Measurements from ENCODE around the gene FAM13B. TPM values are rescaled to one million over a fixed set of nuclear protein-coding genes. Genes with fewer than 3 reads are reported as not detected.
"Not testable (repeated sequence)": the region's sequence is repeated elsewhere in the genome, so short reads cannot be mapped to it uniquely, and the experiment has no call there.

FAM13B gene
- total and polyA plus RNA-seq, 2 experiments from 2014 or later, result 8.1 to 22.7 TPM

- no peaks in the 10 kb centered on the region for H3K4me1 ChIP-seq (ENCODE audit: insufficient read depth)
- no peaks in the 10 kb centered on the region for H3K27me3 ChIP-seq
- H3K36me3 ChIP-seq (replicated peaks; ENCODE audit: insufficient read depth, low read depth), result no peaks in the 10 kb centered on the region
- no peak for DNase-seq (ENCODE audit: low spot score)
- WGBS (ENCODE audit: low lambda C conversion rate, missing lambda C conversion rate), result 44% methylated on average over 3 of the region's 3 CpGs
- no peak overlapping the region for H3K4me2 ChIP-seq
- no peak overlapping the region for H3K27ac ChIP-seq
- H3K79me2 ChIP-seq, result no peaks in the 10 kb centered on the region
- H3K4me3 ChIP-seq, result no peak overlapping the region
- H2AFZ ChIP-seq, result no peak overlapping the region
- H4K20me1 ChIP-seq (ENCODE audit: insufficient read depth, poor library complexity, severe bottlenecking), result no peaks in the 10 kb centered on the region
- TF ChIP-seq CTCF (IDR thresholded peaks at IDR 0.05; ENCODE audit: poor library complexity) (no peak), EZH2 (IDR thresholded peaks at IDR 0.05; ENCODE audit: borderline replicate concordance) (no peak), EZH2phosphoT487 (IDR thresholded peaks at IDR 0.05; ENCODE audit: low read depth, severe bottlenecking, unreplicated experiment) (no peak)
- no peaks in the 10 kb centered on the region for H3K9me2 ChIP-seq (replicated peaks; ENCODE audit: insufficient read depth)
- no peaks in the 10 kb centered on the region for H3K9me3 ChIP-seq (ENCODE audit: low read depth)
Observed at GRCh38 chr5:138054206-138054605, 21.3 kb upstream of the FAM13B start.

- no peak overlapping the region for H3K4me3 ChIP-seq
- TF ChIP-seq CTCF (IDR thresholded peaks at IDR 0.05; ENCODE audit: poor library complexity), result no peak
- no peak for TF ChIP-seq EZH2phosphoT487 (IDR thresholded peaks at IDR 0.05; ENCODE audit: low read depth, severe bottlenecking, unreplicated experiment)
- TF ChIP-seq EZH2 (IDR thresholded peaks at IDR 0.05; ENCODE audit: borderline replicate concordance), result no peak
- H3K4me1 ChIP-seq (ENCODE audit: insufficient read depth), result no peaks in the 10 kb centered on the region
- H3K4me2 ChIP-seq, result no peak overlapping the region
- no peaks in the 10 kb centered on the region for H3K9me3 ChIP-seq (ENCODE audit: low read depth)
- no peaks in the 10 kb centered on the region for H3K79me2 ChIP-seq
- H3K9me2 ChIP-seq (replicated peaks; ENCODE audit: insufficient read depth), result no peaks in the 10 kb centered on the region
- H4K20me1 ChIP-seq (ENCODE audit: insufficient read depth, poor library complexity, severe bottlenecking), result no peaks in the 10 kb centered on the region
- no peak for DNase-seq (ENCODE audit: low spot score)
- WGBS (ENCODE audit: low lambda C conversion rate, missing lambda C conversion rate), result 82% methylated on average over 3 of the region's 3 CpGs
- H3K36me3 ChIP-seq (replicated peaks; ENCODE audit: insufficient read depth, low read depth), result no peaks in the 10 kb centered on the region
- no peaks in the 10 kb centered on the region for H3K27me3 ChIP-seq
- H3K27ac ChIP-seq, result no peak overlapping the region
- H2AFZ ChIP-seq, result no peak overlapping the region
Observed at GRCh38 chr5:138053554-138053953, 20.7 kb upstream of the FAM13B start.

GRCh38 chr5:138052718-138053117, 19.8 kb upstream of the FAM13B start:
- H3K4me3 ChIP-seq; H3K27me3 ChIP-seq; H3K4me1 ChIP-seq (ENCODE audit: insufficient read depth); H3K9me2 ChIP-seq (replicated peaks; ENCODE audit: insufficient read depth); H3K9me3 ChIP-seq (ENCODE audit: low read depth); H4K20me1 ChIP-seq (ENCODE audit: insufficient read depth, poor library complexity, severe bottlenecking); H3K4me2 ChIP-seq; H3K36me3 ChIP-seq (replicated peaks; ENCODE audit: insufficient read depth, low read depth); DNase-seq (ENCODE audit: low spot score); H3K27ac ChIP-seq; H2AFZ ChIP-seq; H3K79me2 ChIP-seq: not testable (repeated sequence)
- WGBS (ENCODE audit: low lambda C conversion rate, missing lambda C conversion rate), result 75% methylated on average over 1 of the region's 1 CpG

- Histone ChIP-seq H3K27ac (no peak overlapping the region), H3K4me1 (ENCODE audit: insufficient read depth) (no peaks in the 10 kb centered on the region), H2AFZ (no peak overlapping the region), H3K9me3 (ENCODE audit: low read depth) (no peaks in the 10 kb centered on the region), H3K36me3 (replicated peaks; ENCODE audit: insufficient read depth, low read depth) (no peaks in the 10 kb centered on the region), H3K4me2 (no peak overlapping the region), H3K9me2 (replicated peaks; ENCODE audit: insufficient read depth) (no peaks in the 10 kb centered on the region), H4K20me1 (ENCODE audit: insufficient read depth, poor library complexity, severe bottlenecking) (no peaks in the 10 kb centered on the region), H3K79me2 (no peaks in the 10 kb centered on the region), H3K27me3 (no peaks in the 10 kb centered on the region), H3K4me3 (no peak overlapping the region)
- TF ChIP-seq EZH2phosphoT487 (IDR thresholded peaks at IDR 0.05; ENCODE audit: low read depth, severe bottlenecking, unreplicated experiment), result no peak
- no peak for TF ChIP-seq CTCF (IDR thresholded peaks at IDR 0.05; ENCODE audit: poor library complexity)
- no peak for TF ChIP-seq EZH2 (IDR thresholded peaks at IDR 0.05; ENCODE audit: borderline replicate concordance)
- 70% methylated on average over 9 of the region's 9 CpGs for WGBS (ENCODE audit: low lambda C conversion rate, missing lambda C conversion rate)
- DNase-seq (ENCODE audit: low spot score), result no peak
Observed at GRCh38 chr5:138051441-138052296, 18.8 kb upstream of the FAM13B start.

- not testable (repeated sequence) for H3K79me2 ChIP-seq; H3K4me2 ChIP-seq; H2AFZ ChIP-seq; H3K27me3 ChIP-seq; DNase-seq (ENCODE audit: low spot score); H3K4me1 ChIP-seq (ENCODE audit: insufficient read depth); H4K20me1 ChIP-seq (ENCODE audit: insufficient read depth, poor library complexity, severe bottlenecking); H3K9me3 ChIP-seq (ENCODE audit: low read depth); H3K36me3 ChIP-seq (replicated peaks; ENCODE audit: insufficient read depth, low read depth); H3K27ac ChIP-seq; H3K4me3 ChIP-seq; H3K9me2 ChIP-seq (replicated peaks; ENCODE audit: insufficient read depth)
- WGBS (ENCODE audit: low lambda C conversion rate, missing lambda C conversion rate), result 90% methylated on average over 3 of the region's 3 CpGs
Observed at GRCh38 chr5:138045283-138045682, 12.4 kb upstream of the FAM13B start.

Data from hepatocyte (in vitro differentiated cells).